Bronchial epithelial cell (primary cell): ENCODE data around the gene KRTAP5-4. TPM values are rescaled to one million over a fixed set of nuclear protein-coding genes. Genes with fewer than 3 reads are reported as not detected.

ENCODE experiments used
- DNase-seq: peaks from one replicate; pipeline ENCODE4 v3.0.0-alpha.2; 2010; ENCODE audit warnings: low read depth
- FAIRE-seq: peaks from 2 replicates; lab custom pipeline; 2011; peaks lifted over from hg19 to GRCh38; lab: Jason Lieb, UNC
- H3K27me3 ChIP-seq: 2 replicates; pipeline ENCODE4 v1.5.1; 2011; ENCODE audit warnings: low read length; ENCODE audit not compliant: control insufficient read depth, insufficient read depth
- H3K36me3 ChIP-seq: 2 replicates; pipeline ENCODE4 v1.5.1; 2011; ENCODE audit warnings: low read length; ENCODE audit not compliant: control insufficient read depth, insufficient read depth
- H3K4me3 ChIP-seq: 2 replicates; pipeline ENCODE4 v1.5.1; 2011; ENCODE audit warnings: mild to moderate bottlenecking, low read depth, low read length, control low read depth
- total RNA-seq: library from RNA; depleted of rRNA; stranded (reverse); fragments of >200 nt; gene quantifications from 2 replicates; pipeline ENCODE4 v1.2.1, GENCODE V29; 2014
- TF ChIP-seq, protein P1 (sequence below): IDR thresholded peaks from 2 replicates; pipeline ENCODE4 v1.5.1; 2011; ENCODE audit warnings: mild to moderate bottlenecking, moderate library complexity, low read length, control low read depth, inconsistent platforms; ENCODE audit not compliant: insufficient read depth, severe bottlenecking

KRTAP5-4 gene
- total RNA-seq, 1 donor from 2014 or later: not detected

DNA sequence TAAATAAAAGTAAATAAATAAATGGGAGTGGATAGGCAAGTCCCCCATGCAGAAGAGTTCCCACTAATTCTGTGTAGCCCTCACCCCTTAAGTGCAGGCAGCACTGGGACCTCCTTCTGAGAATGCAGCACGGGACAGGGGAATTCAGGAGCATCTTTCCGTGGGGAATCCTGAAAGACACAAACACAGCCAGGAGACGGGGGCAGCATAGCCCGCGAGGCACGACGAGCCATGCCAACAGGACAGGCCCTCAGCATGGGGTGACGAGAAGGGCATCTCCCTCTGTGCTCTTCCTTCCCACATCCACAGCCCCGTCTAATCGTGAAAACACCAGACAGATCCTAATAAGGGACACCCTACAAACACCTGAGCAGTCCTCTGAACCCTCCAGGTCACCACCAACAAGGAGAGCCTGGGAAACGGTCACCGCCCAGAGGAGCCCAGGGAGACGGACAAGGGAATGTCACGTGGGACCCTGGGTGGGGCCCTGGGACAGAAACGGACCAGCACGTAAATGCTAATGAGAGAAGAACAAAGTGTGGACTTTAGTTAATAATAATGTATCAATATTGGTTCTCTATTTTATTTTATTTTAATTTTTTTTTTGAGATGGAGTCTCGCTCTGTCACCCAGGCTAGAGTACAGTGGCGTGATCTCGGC, 14.5 kb upstream of the KRTAP5-4 start:
- DNase-seq: no peak
- Histone ChIP-seq H3K36me3 (no peaks in the 10 kb centered on the region), H3K4me3 (no peak overlapping the region), H3K27me3 (peaks cover 7% of the 10 kb centered on the region)
- no peak for FAIRE-seq
- TF ChIP-seq, protein P1, sequence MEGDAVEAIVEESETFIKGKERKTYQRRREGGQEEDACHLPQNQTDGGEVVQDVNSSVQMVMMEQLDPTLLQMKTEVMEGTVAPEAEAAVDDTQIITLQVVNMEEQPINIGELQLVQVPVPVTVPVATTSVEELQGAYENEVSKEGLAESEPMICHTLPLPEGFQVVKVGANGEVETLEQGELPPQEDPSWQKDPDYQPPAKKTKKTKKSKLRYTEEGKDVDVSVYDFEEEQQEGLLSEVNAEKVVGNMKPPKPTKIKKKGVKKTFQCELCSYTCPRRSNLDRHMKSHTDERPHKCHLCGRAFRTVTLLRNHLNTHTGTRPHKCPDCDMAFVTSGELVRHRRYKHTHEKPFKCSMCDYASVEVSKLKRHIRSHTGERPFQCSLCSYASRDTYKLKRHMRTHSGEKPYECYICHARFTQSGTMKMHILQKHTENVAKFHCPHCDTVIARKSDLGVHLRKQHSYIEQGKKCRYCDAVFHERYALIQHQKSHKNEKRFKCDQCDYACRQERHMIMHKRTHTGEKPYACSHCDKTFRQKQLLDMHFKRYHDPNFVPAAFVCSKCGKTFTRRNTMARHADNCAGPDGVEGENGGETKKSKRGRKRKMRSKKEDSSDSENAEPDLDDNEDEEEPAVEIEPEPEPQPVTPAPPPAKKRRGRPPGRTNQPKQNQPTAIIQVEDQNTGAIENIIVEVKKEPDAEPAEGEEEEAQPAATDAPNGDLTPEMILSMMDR: no peak

DNA sequence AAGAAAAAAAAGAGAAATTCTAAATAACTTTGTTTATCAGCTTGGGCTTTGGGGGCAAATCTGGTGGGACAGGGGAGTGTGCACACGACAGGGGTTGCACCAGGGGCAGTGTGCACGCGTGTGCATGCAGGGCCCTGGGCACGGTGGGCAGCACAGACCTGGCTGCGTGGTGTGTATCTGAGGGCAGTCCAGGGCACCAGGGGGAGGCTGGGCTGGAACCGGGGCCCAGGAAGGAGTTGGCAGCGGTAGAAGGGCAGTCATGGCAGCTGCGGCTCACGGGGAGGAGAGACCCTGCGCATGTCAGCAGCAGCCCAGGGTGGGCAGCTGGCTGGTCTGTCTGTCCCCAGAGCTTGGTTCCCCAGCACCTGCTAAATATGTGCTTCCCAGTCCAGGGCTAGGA, 11.9 kb upstream of the KRTAP5-4 start:
- FAIRE-seq (no peak), DNase-seq (no peak)
- Histone ChIP-seq H3K36me3 (no peaks in the 10 kb centered on the region), H3K27me3 (peaks cover 11% of the 10 kb centered on the region), H3K4me3 (no peak overlapping the region)
- TF ChIP-seq, protein P1: no peak

DNA sequence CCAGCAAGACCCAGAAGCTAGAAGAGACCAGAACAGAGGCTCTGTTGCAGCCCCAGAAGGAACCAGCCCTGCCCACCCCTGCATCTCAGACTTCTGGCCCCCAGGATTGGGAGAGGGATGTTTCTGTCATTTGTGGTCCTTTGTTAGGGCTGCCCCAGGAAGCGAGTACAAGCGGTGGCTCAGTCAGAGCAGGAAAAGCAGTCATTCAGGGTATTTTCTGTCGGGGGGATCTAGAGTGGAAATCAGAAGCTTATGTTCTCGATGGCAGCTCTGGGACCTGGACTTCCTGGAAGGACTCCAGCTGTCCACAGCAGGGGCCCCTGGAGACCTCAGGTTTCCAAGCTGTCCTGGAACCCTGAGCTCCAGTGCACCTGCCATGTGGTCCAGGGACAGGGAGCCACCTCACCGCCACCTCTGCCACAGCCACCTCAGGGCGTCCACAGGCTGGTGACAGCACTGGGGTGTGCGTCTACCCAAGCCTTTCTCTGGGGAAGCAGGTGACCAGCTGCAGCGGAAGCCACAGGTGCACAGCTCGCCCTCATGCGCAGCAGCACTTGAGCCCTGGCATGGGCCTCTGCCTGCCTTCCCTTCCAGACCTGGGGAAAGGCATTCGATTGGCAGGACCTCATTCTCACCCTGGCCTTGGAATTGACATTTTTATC, 10.2 kb upstream of the KRTAP5-4 start:
- DNase-seq (no peak), FAIRE-seq (no peak)
- TF ChIP-seq, protein P1: no peak
- Histone ChIP-seq H3K27me3 (peaks cover 12% of the 10 kb centered on the region), H3K4me3 (no peak overlapping the region), H3K36me3 (no peaks in the 10 kb centered on the region)

DNA sequence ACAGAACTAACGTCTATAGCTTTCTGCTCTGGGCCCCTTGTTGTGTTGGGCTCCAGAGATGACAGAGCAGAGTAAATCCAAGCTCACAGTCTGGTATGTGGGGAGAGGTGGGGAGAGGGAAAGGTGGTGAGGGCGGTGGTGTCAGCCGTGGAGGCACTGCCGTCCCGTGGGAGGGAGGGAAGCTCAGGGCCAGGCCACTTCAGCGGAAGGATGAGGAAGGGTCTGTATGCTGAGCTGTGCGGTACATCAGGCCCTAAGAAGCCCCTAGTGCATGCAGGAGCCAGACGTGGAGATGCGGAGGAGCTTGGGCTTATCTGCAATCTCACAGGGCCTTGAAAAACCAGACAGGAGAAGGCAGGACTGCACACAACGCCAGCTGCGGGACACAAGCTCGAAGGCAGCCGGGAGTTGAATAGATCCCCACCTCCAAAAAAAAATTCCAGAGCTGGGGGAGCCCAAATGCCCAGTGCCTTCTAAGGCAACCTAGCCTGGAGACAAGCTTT, 9.2 kb upstream of the KRTAP5-4 start:
- TF ChIP-seq, protein P1: no peak
- Histone ChIP-seq H3K36me3 (no peaks in the 10 kb centered on the region), H3K27me3 (peaks cover 14% of the 10 kb centered on the region), H3K4me3 (no peak overlapping the region)
- no peak for FAIRE-seq
- DNase-seq: no peak

DNA sequence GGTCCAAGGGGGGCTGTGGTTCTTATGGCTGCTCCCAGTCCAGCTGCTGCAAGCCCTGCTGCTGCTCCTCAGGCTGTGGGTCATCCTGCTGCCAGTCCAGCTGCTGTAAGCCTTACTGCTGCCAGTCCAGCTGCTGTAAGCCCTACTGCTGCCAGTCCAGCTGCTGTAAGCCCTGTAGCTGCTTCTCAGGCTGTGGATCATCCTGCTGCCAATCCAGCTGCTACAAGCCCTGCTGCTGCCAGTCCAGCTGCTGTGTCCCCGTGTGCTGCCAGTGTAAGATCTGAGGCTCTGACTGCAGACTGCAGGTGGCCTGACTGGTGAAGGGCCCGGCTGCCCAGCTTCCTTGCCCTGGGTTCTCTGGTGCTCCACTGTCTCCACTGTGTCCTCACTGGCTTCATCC, 8.3 kb upstream of the KRTAP5-4 start:
- peaks cover 14% of the 10 kb centered on the region for H3K27me3 ChIP-seq
- TF ChIP-seq, protein P1: no peak
- no peak overlapping the region for H3K4me3 ChIP-seq
- FAIRE-seq: no peak
- no peaks in the 10 kb centered on the region for H3K36me3 ChIP-seq
- no peak for DNase-seq
